ENCODE data around the gene CACHD1.

GRCh38 chr1:64437453-64437852 is 32.5 kb upstream of the CACHD1 start:
- TF ChIP-seq POLR2A (IDR thresholded peaks at IDR 0.05) (no peak), EP300 (IDR thresholded peaks at IDR 0.05) (no peak)
